Measurements from ENCODE around the gene PFDN2.
"Not testable (repeated sequence)": the region's sequence is repeated elsewhere in the genome, so short reads cannot be mapped to it uniquely, and the experiment has no call there.

The PFDN2 gene

GRCh38 chr1:161066694-161067093 lies 51.1 kb downstream of the PFDN2 start:
- no peak for TF ChIP-seq CTCF (IDR thresholded peaks at IDR 0.05)
- no peaks in the 10 kb centered on the region for H3K27me3 ChIP-seq (ENCODE audit: control insufficient read depth, insufficient read depth, low read length)
- H3K4me3 ChIP-seq (ENCODE audit: low read depth, low read length): no peak overlapping the region
- H3K4me2 ChIP-seq (ENCODE audit: low read length): no peak overlapping the region
- no peaks in the 10 kb centered on the region for H3K79me2 ChIP-seq
- H3K9me3 ChIP-seq (ENCODE audit: control insufficient read depth, low read length): no peaks in the 10 kb centered on the region
- no peaks in the 10 kb centered on the region for H3K36me3 ChIP-seq (ENCODE audit: control insufficient read depth, insufficient read depth, low read length)
- no peak overlapping the region for H2AFZ ChIP-seq
- no peak overlapping the region for H3K27ac ChIP-seq
- no peak overlapping the region for H3K9ac ChIP-seq
- no peaks in the 10 kb centered on the region for H3K4me1 ChIP-seq

GRCh38 chr1:161065681-161066080 lies 52.2 kb downstream of the PFDN2 start:
- H3K9ac ChIP-seq; H2AFZ ChIP-seq; H3K36me3 ChIP-seq (ENCODE audit: control insufficient read depth, insufficient read depth, low read length); H3K27ac ChIP-seq; H3K9me3 ChIP-seq (ENCODE audit: control insufficient read depth, low read length); H3K27me3 ChIP-seq (ENCODE audit: control insufficient read depth, insufficient read depth, low read length); H3K4me3 ChIP-seq (ENCODE audit: low read depth, low read length); H3K79me2 ChIP-seq; H3K4me2 ChIP-seq (ENCODE audit: low read length); H3K4me1 ChIP-seq: not testable (repeated sequence)

- H3K36me3 ChIP-seq (ENCODE audit: control insufficient read depth, insufficient read depth, low read length); H2AFZ ChIP-seq; H3K9ac ChIP-seq; H3K4me1 ChIP-seq; H3K27ac ChIP-seq; H3K4me3 ChIP-seq (ENCODE audit: low read depth, low read length); H3K9me3 ChIP-seq (ENCODE audit: control insufficient read depth, low read length); H3K4me2 ChIP-seq (ENCODE audit: low read length); H3K79me2 ChIP-seq; H3K27me3 ChIP-seq (ENCODE audit: control insufficient read depth, insufficient read depth, low read length): not testable (repeated sequence)
These were observed 53.9 kb downstream of the PFDN2 start for GRCh38 chr1:161063936-161064335.

- no peak overlapping the region for H3K4me3 ChIP-seq (ENCODE audit: low read depth, low read length)
- H3K27ac ChIP-seq: no peak overlapping the region
- no peak overlapping the region for H3K9ac ChIP-seq
- no peaks in the 10 kb centered on the region for H3K4me1 ChIP-seq
- H3K79me2 ChIP-seq: no peaks in the 10 kb centered on the region
- no peaks in the 10 kb centered on the region for H3K9me3 ChIP-seq (ENCODE audit: control insufficient read depth, low read length)
- no peak overlapping the region for H3K4me2 ChIP-seq (ENCODE audit: low read length)
- H3K36me3 ChIP-seq (ENCODE audit: control insufficient read depth, insufficient read depth, low read length): no peaks in the 10 kb centered on the region
- no peak overlapping the region for H2AFZ ChIP-seq
- no peak for TF ChIP-seq CTCF (IDR thresholded peaks at IDR 0.05)
- no peaks in the 10 kb centered on the region for H3K27me3 ChIP-seq (ENCODE audit: control insufficient read depth, insufficient read depth, low read length)
These were observed 56.4 kb downstream of the PFDN2 start for GRCh38 chr1:161061419-161061818.

GRCh38 chr1:161059293-161059692 lies 58.5 kb downstream of the PFDN2 start:
- H3K4me3 ChIP-seq (ENCODE audit: low read depth, low read length): no peak overlapping the region
- no peak overlapping the region for H3K9ac ChIP-seq
- H3K4me1 ChIP-seq: no peaks in the 10 kb centered on the region
- TF ChIP-seq CTCF (IDR thresholded peaks at IDR 0.05): no peak
- no peaks in the 10 kb centered on the region for H3K36me3 ChIP-seq (ENCODE audit: control insufficient read depth, insufficient read depth, low read length)
- no peaks in the 10 kb centered on the region for H3K27me3 ChIP-seq (ENCODE audit: control insufficient read depth, insufficient read depth, low read length)
- H3K4me2 ChIP-seq (ENCODE audit: low read length): no peak overlapping the region
- H3K9me3 ChIP-seq (ENCODE audit: control insufficient read depth, low read length): no peaks in the 10 kb centered on the region
- no peak overlapping the region for H2AFZ ChIP-seq
- no peaks in the 10 kb centered on the region for H3K79me2 ChIP-seq
- H3K27ac ChIP-seq: no peak overlapping the region

GRCh38 chr1:161054805-161055204 lies 63.0 kb downstream of the PFDN2 start:
- Histone ChIP-seq H2AFZ (no peak overlapping the region), H3K36me3 (ENCODE audit: control insufficient read depth, insufficient read depth, low read length) (no peaks in the 10 kb centered on the region), H3K27ac (no peak overlapping the region), H3K9ac (no peak overlapping the region), H3K4me2 (ENCODE audit: low read length) (no peak overlapping the region), H3K27me3 (ENCODE audit: control insufficient read depth, insufficient read depth, low read length) (no peaks in the 10 kb centered on the region), H3K79me2 (no peaks in the 10 kb centered on the region), H3K9me3 (ENCODE audit: control insufficient read depth, low read length) (no peaks in the 10 kb centered on the region), H3K4me1 (no peaks in the 10 kb centered on the region), H3K4me3 (ENCODE audit: low read depth, low read length) (no peak overlapping the region)
- no peak for TF ChIP-seq CTCF (IDR thresholded peaks at IDR 0.05)

Data from parathyroid adenoma (tissue), 2 donors.